RWPE2 (cell line): ENCODE data around the gene ODF4.

ENCODE experiments used
- ATAC-seq: fragments of 200-7000 bp; cut with Tn5 transposase; 3 replicates; pipeline ENCODE4 v1.9.1; 2021; ENCODE audit warnings: low read depth
- DNase-seq: peaks from one replicate; pipeline ENCODE4 v3.0.0-alpha.2; 2020; ENCODE audit warnings: low spot score
- H3K27ac ChIP-seq: fragments of 450-650 bp; 2 replicates; pipeline ENCODE4 v1.5.1; 2017; ENCODE audit warnings: mild to moderate bottlenecking; ENCODE audit not compliant: poor library complexity, severe bottlenecking
- H3K27me3 ChIP-seq: fragments of 250-450 bp; sonication (Bioruptor Pico); 2 replicates; pipeline ENCODE4 v1.5.1; 2021; ENCODE audit warnings: mild to moderate bottlenecking, moderate library complexity; ENCODE audit not compliant: insufficient read depth, poor library complexity, severe bottlenecking
- H3K36me3 ChIP-seq: fragments of 250-450 bp; sonication (Bioruptor Pico); 2 replicates; pipeline ENCODE4 v1.5.1; 2020; ENCODE audit warnings: low read depth, mild to moderate bottlenecking, moderate library complexity
- H3K4me1 ChIP-seq: fragments of 250-450 bp; sonication (Bioruptor Pico); 2 replicates; pipeline ENCODE4 v1.5.1; 2021; ENCODE audit warnings: mild to moderate bottlenecking, moderate library complexity; ENCODE audit not compliant: insufficient read depth, poor library complexity, severe bottlenecking
- H3K4me3 ChIP-seq: fragments of 250-450 bp; sonication (Bioruptor Pico); 2 replicates; pipeline ENCODE4 v1.5.1; 2021; ENCODE audit warnings: mild to moderate bottlenecking, moderate library complexity; ENCODE audit not compliant: severe bottlenecking
- H3K9me3 ChIP-seq: fragments of 250-450 bp; sonication (Bioruptor Pico); 2 replicates; pipeline ENCODE4 v1.5.1; 2021; ENCODE audit warnings: mild to moderate bottlenecking, moderate library complexity; ENCODE audit not compliant: severe bottlenecking
- TF ChIP-seq, protein P1 (sequence below): fragments of 450-650 bp; IDR thresholded peaks from one replicate; pipeline ENCODE4 v1.5.1; 2017; ENCODE audit warnings: mild to moderate bottlenecking, moderate library complexity; ENCODE audit not compliant: poor library complexity, severe bottlenecking

Gene ODF4

GRCh38 chr17:8362651-8363332 is 23.2 kb downstream of the ODF4 start:
- ATAC-seq, result no peak
- Histone ChIP-seq H3K27ac (no peak overlapping the region), H3K36me3 (no peaks in the 10 kb centered on the region), H3K4me3 (no peak overlapping the region), H3K4me1 (peaks cover 16% of the 10 kb centered on the region), H3K9me3 (no peaks in the 10 kb centered on the region), H3K27me3 (no peaks in the 10 kb centered on the region)
- TF ChIP-seq, protein P1, sequence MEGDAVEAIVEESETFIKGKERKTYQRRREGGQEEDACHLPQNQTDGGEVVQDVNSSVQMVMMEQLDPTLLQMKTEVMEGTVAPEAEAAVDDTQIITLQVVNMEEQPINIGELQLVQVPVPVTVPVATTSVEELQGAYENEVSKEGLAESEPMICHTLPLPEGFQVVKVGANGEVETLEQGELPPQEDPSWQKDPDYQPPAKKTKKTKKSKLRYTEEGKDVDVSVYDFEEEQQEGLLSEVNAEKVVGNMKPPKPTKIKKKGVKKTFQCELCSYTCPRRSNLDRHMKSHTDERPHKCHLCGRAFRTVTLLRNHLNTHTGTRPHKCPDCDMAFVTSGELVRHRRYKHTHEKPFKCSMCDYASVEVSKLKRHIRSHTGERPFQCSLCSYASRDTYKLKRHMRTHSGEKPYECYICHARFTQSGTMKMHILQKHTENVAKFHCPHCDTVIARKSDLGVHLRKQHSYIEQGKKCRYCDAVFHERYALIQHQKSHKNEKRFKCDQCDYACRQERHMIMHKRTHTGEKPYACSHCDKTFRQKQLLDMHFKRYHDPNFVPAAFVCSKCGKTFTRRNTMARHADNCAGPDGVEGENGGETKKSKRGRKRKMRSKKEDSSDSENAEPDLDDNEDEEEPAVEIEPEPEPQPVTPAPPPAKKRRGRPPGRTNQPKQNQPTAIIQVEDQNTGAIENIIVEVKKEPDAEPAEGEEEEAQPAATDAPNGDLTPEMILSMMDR, result no peak
- DNase-seq, result no peak

DNA sequence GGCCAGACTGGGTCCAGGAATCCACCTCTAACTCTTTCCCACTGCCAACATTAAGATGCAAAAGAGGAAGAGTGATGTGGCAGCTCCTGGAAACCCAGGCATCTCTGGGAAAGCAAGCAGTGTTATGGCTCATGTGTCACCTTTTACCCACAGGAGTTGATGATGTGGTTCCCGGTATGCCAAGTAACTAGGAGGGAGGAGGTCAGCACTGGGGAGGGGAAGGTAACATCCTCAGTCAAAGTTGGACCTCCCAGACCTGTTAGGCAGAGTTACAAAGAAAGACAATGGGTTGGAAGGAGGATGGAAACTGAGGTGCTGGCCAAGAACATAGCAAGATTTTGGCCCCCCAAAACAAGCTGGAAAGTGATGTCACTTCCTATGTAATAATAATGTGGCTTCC is 25.5 kb downstream of the ODF4 start:
- TF ChIP-seq, protein P1, result no peak
- Histone ChIP-seq H3K27me3 (no peaks in the 10 kb centered on the region), H3K27ac (no peak overlapping the region), H3K9me3 (no peaks in the 10 kb centered on the region), H3K4me3 (no peak overlapping the region), H3K4me1 (peaks cover 14% of the 10 kb centered on the region), H3K36me3 (peaks cover 8% of the 10 kb centered on the region)
- no peak for ATAC-seq
- DNase-seq, result no peak

DNA sequence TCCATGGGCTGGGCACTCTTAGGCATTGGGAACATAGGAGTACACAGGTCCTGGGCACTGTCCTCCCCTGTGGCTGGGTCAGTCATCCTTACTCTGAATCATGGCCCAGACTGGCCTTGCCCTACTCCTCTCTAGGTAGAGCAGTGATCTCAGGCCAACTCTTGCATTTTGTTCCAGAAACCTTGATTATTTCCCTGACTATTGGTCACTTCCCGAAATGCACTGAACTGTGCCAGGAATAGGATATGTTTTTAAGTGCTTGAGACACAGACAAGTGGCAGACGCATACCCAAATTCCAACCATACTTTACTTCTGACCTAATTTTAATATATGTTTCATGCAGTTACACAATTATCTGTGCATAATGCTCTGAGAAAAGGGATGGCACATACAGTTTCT is 26.6 kb downstream of the ODF4 start:
- Histone ChIP-seq H3K4me3 (no peak overlapping the region), H3K27me3 (no peaks in the 10 kb centered on the region), H3K9me3 (no peaks in the 10 kb centered on the region), H3K4me1 (peaks cover 12% of the 10 kb centered on the region), H3K36me3 (peaks cover 12% of the 10 kb centered on the region), H3K27ac (peak overlapping the region; percentile 60)
- TF ChIP-seq, protein P1, result no peak
- DNase-seq (no peak), ATAC-seq (peak; percentile 82)

DNA sequence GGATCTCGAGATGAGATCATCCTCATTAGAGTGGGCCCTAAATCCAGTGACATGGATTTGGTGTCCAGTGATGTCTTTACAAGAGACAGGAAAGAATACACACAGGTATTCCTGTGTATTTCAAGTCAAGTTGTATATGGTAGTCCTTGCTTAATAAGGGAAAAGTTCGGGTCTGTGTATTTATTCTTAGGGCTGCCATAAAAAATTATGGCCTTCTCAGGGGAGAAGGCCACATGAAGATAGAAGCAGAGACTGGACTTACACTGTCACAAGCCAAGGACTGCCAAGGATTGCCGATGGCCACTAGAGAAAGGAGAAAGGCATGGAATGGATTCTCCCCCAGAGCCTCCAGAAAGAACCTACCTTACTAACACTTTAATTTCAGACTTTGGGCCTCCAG is 28.6 kb downstream of the ODF4 start:
- no peaks in the 10 kb centered on the region for H3K27me3 ChIP-seq
- TF ChIP-seq, protein P1, result no peak
- peaks cover 12% of the 10 kb centered on the region for H3K4me1 ChIP-seq
- DNase-seq (no peak), ATAC-seq (no peak)
- no peak overlapping the region for H3K4me3 ChIP-seq
- H3K27ac ChIP-seq, result no peak overlapping the region
- no peaks in the 10 kb centered on the region for H3K9me3 ChIP-seq
- peaks cover 12% of the 10 kb centered on the region for H3K36me3 ChIP-seq

- DNase-seq (no peak), ATAC-seq (no peak)
- Histone ChIP-seq H3K4me1 (peaks cover 12% of the 10 kb centered on the region), H3K36me3 (peaks cover 12% of the 10 kb centered on the region), H3K4me3 (no peak overlapping the region), H3K9me3 (no peaks in the 10 kb centered on the region), H3K27me3 (no peaks in the 10 kb centered on the region), H3K27ac (no peak overlapping the region)
- TF ChIP-seq, protein P1, result no peak
Observed at GRCh38 chr17:8369944-8370343, 30.3 kb downstream of the ODF4 start.
